Astrocyte (in vitro differentiated cells and primary cell): ENCODE data around the gene NTN3. TPM values are rescaled to one million over a fixed set of nuclear protein-coding genes. Genes with fewer than 3 reads are reported as not detected.

Experiments used
- DNase-seq: peaks from one replicate; pipeline ENCODE4 v3.0.0-alpha.2; 2010; ENCODE audit warnings: low read depth
- FAIRE-seq: peaks from 2 replicates; lab custom pipeline; 2011; peaks lifted over from hg19 to GRCh38; lab: Jason Lieb, UNC
- H2AFZ ChIP-seq: 2 replicates; pipeline ENCODE4 v1.6.0; 2012; ENCODE audit warnings: low read depth, low read length, inconsistent platforms
- H3K27ac ChIP-seq: 2 replicates; pipeline ENCODE4 v1.5.1; 2011; ENCODE audit warnings: low read depth, low read length, inconsistent platforms
- H3K27me3 ChIP-seq: 2 replicates; pipeline ENCODE4 v1.6.0; 2011; ENCODE audit warnings: low read length, inconsistent platforms; ENCODE audit not compliant: insufficient read depth
- H3K36me3 ChIP-seq: 2 replicates; pipeline ENCODE4 v1.5.1; 2011; ENCODE audit warnings: low read length, inconsistent platforms; ENCODE audit not compliant: insufficient read depth
- H3K4me1 ChIP-seq: 2 replicates; pipeline ENCODE4 v1.5.1; 2011; ENCODE audit warnings: low read length, inconsistent platforms; ENCODE audit not compliant: insufficient read depth
- H3K4me2 ChIP-seq: 2 replicates; pipeline ENCODE4 v1.6.0; 2012; ENCODE audit warnings: low read length, inconsistent platforms
- H3K4me3 ChIP-seq: 2 replicates; pipeline ENCODE4 v1.5.1; 2011; ENCODE audit warnings: low read depth, mild to moderate bottlenecking, low read length, inconsistent platforms; ENCODE audit not compliant: insufficient read depth
- H3K79me2 ChIP-seq: 2 replicates; pipeline ENCODE4 v1.6.0; 2012; ENCODE audit warnings: mild to moderate bottlenecking, low read length, inconsistent platforms; ENCODE audit not compliant: insufficient read depth
- H3K9ac ChIP-seq: 2 replicates; pipeline ENCODE4 v1.6.0; 2012; ENCODE audit warnings: mild to moderate bottlenecking, low read length, inconsistent platforms
- H3K9me3 ChIP-seq: 2 replicates; pipeline ENCODE4 v1.5.1; 2012; ENCODE audit warnings: low read depth, mild to moderate bottlenecking, low read length, inconsistent platforms; ENCODE audit not compliant: insufficient read depth
- H4K20me1 ChIP-seq: 2 replicates; pipeline ENCODE4 v1.6.0; 2012; ENCODE audit warnings: low read length, inconsistent platforms; ENCODE audit not compliant: insufficient read depth
- H3K27ac Mint-ChIP-seq: one replicate; pipeline ENCODE4 v1.8.0; 2021; ENCODE audit warnings: mild to moderate bottlenecking, mixed read lengths; ENCODE audit not compliant: unreplicated experiment
- H3K27me3 Mint-ChIP-seq: one replicate; pipeline ENCODE4 v1.8.0; 2021; ENCODE audit warnings: low read depth, mixed read lengths; ENCODE audit not compliant: unreplicated experiment
- H3K36me3 Mint-ChIP-seq: one replicate; pipeline ENCODE4 v1.8.0; 2021; ENCODE audit warnings: low read depth, mixed read lengths; ENCODE audit not compliant: unreplicated experiment
- H3K4me1 Mint-ChIP-seq: one replicate; pipeline ENCODE4 v1.8.0; 2021; ENCODE audit warnings: low read depth, mixed read lengths; ENCODE audit not compliant: unreplicated experiment
- H3K4me3 Mint-ChIP-seq: one replicate; pipeline ENCODE4 v1.8.0; 2021; ENCODE audit warnings: mild to moderate bottlenecking, moderate library complexity, mixed read lengths; ENCODE audit not compliant: unreplicated experiment
- H3K9me3 Mint-ChIP-seq: one replicate; pipeline ENCODE4 v1.8.0; 2021; ENCODE audit warnings: mild to moderate bottlenecking, mixed read lengths; ENCODE audit not compliant: unreplicated experiment
- CTCF ChIP-seq: IDR thresholded peaks from 2 replicates; pipeline ENCODE4 v1.5.1; 2011; ENCODE audit warnings: low read depth, mild to moderate bottlenecking, inconsistent platforms, low read length, moderate library complexity; ENCODE audit not compliant: insufficient read depth
- EZH2 ChIP-seq: IDR thresholded peaks from 2 replicates; pipeline ENCODE4 v1.6.1; 2012; ENCODE audit warnings: mild to moderate bottlenecking, low read length, inconsistent platforms; ENCODE audit not compliant: insufficient read depth
- total RNA-seq: library from RNA; stranded (reverse); gene quantifications from 2 replicates; pipeline ENCODE4 v1.2.1, GENCODE V29; 2021

Gene NTN3
- total RNA-seq, 1 donor from 2014 or later, result 1.1 TPM

- H3K4me1 ChIP-seq, result peaks cover 14% of the 10 kb centered on the region
- peaks cover 8% of the 10 kb centered on the region for H3K79me2 ChIP-seq
- Mint-ChIP-seq H3K27me3 (no peaks in the 10 kb centered on the region), H3K27ac (no peak overlapping the region), H3K4me1 (peaks cover 3% of the 10 kb centered on the region), H3K9me3 (no peaks in the 10 kb centered on the region), H3K36me3 (peaks cover 9% of the 10 kb centered on the region), H3K4me3 (peak overlapping the region; percentile 40)
- TF ChIP-seq EZH2 (no peak), CTCF (no peak)
- H3K4me2 ChIP-seq, result no peak overlapping the region
- H3K36me3 ChIP-seq, result peaks cover 14% of the 10 kb centered on the region
- H3K27ac ChIP-seq, result no peak overlapping the region
- no peak overlapping the region for H3K9ac ChIP-seq
- H3K9me3 ChIP-seq, result no peaks in the 10 kb centered on the region
- H2AFZ ChIP-seq, result no peak overlapping the region
- no peak overlapping the region for H3K4me3 ChIP-seq
- peaks cover 5% of the 10 kb centered on the region for H4K20me1 ChIP-seq
- FAIRE-seq (no peak), DNase-seq (no peak)
- H3K27me3 ChIP-seq, result no peaks in the 10 kb centered on the region
Measured at GRCh38 chr16:2457946-2458345, 13.2 kb upstream of the NTN3 start.

GRCh38 chr16:2458887-2459646 is 12.0 kb upstream of the NTN3 start:
- FAIRE-seq, result no peak
- peak overlapping the region; percentile 86 for H3K4me3 Mint-ChIP-seq
- no peak for DNase-seq
- peaks cover 3% of the 10 kb centered on the region for H3K36me3 Mint-ChIP-seq
- Histone ChIP-seq H3K4me2 (peak overlapping the region; percentile 90), H4K20me1 (peaks cover 5% of the 10 kb centered on the region), H3K4me3 (peak overlapping the region; percentile 59), H3K4me1 (peaks cover 14% of the 10 kb centered on the region), H3K36me3 (peaks cover 8% of the 10 kb centered on the region), H3K9ac (peak overlapping the region; percentile 79), H3K79me2 (peaks cover 8% of the 10 kb centered on the region), H2AFZ (peak overlapping the region; percentile 78), H3K27me3 (no peaks in the 10 kb centered on the region), H3K27ac (no peak overlapping the region), H3K9me3 (no peaks in the 10 kb centered on the region)
- H3K27ac Mint-ChIP-seq, result peak overlapping the region; percentile 21
- no peak for TF ChIP-seq CTCF
- no peak for TF ChIP-seq EZH2
- H3K4me1 Mint-ChIP-seq, result peaks cover 7% of the 10 kb centered on the region
- no peaks in the 10 kb centered on the region for H3K27me3 Mint-ChIP-seq
- H3K9me3 Mint-ChIP-seq, result no peaks in the 10 kb centered on the region
